Liver (tissue), 9 donors: ENCODE data around the gene FIS1. TPM values are rescaled to one million over a fixed set of nuclear protein-coding genes. Genes with fewer than 3 reads are reported as not detected.

Experiments
- DNase-seq: peaks from one replicate; pipeline ENCODE4 v3.0.0-alpha.2; 2017; ENCODE audit warnings: low spot score
- H3K27ac ChIP-seq, 2 donors: one replicate each; pipeline ENCODE4 v1.7.0; 2013; ENCODE audit warnings: inconsistent platforms in 2 of 2, low read length in 2 of 2, control low read depth in 1 of 2, low read depth in 1 of 2, mild to moderate bottlenecking in 1 of 2
- H3K27me3 ChIP-seq, 4 donors: one replicate each; pipeline versions ENCODE4 v1.6.1 to v1.7.0; 2013; ENCODE audit warnings: low read length in 3 of 4, inconsistent platforms in 1 of 4, mild to moderate bottlenecking in 1 of 4, moderate library complexity in 1 of 4; ENCODE audit not compliant: control insufficient read depth in 4 of 4, insufficient read depth in 4 of 4
- H3K36me3 ChIP-seq, 4 donors: one replicate each; pipeline versions ENCODE4 v1.6.1 to v1.7.0; 2013; ENCODE audit warnings: low read length in 3 of 4, mild to moderate bottlenecking in 3 of 4, low read depth in 1 of 4, moderate library complexity in 1 of 4; ENCODE audit not compliant: control insufficient read depth in 4 of 4, insufficient read depth in 3 of 4
- H3K4me1 ChIP-seq, 4 donors: one replicate each; pipeline versions ENCODE4 v1.6.1 to v1.7.0; 2013; ENCODE audit warnings: low read length in 3 of 4, mild to moderate bottlenecking in 3 of 4, moderate library complexity in 1 of 4; ENCODE audit not compliant: control insufficient read depth in 4 of 4, insufficient read depth in 4 of 4
- H3K4me3 ChIP-seq, 3 donors: one replicate each; pipeline versions ENCODE4 v1.6.1 to v1.7.0; 2013; ENCODE audit warnings: low read length in 3 of 3, control low read depth in 1 of 3, low read depth in 1 of 3, mild to moderate bottlenecking in 1 of 3
- H3K9ac ChIP-seq, 2 donors: one replicate each; pipeline ENCODE4 v1.7.0; 2013; ENCODE audit warnings: low read length in 2 of 2, mild to moderate bottlenecking in 2 of 2, moderate library complexity in 2 of 2, control low read depth in 1 of 2, low read depth in 1 of 2
- H3K9me3 ChIP-seq, 4 donors: one replicate each; pipeline versions ENCODE4 v1.6.1 to v1.7.0; 2013; ENCODE audit warnings: low read length in 3 of 4; ENCODE audit not compliant: control insufficient read depth in 4 of 4
- ATF3 ChIP-seq: IDR thresholded peaks from 2 replicates; pipeline ENCODE4 v1.6.1; 2016; ENCODE audit warnings: antibody characterized with exemption
- EGR1 ChIP-seq, 2 donors: IDR thresholded peaks; 2 replicates each; pipeline ENCODE4 v1.6.1; 2016 to 2018; ENCODE audit warnings: antibody characterized with exemption in 2 of 2, low read depth in 2 of 2
- FOXA1 ChIP-seq: IDR thresholded peaks from 2 replicates; pipeline ENCODE4 v1.6.1; 2016; ENCODE audit warnings: antibody characterized with exemption
- FOXA2 ChIP-seq: IDR thresholded peaks from 2 replicates; pipeline ENCODE4 v1.6.1; 2016; ENCODE audit warnings: antibody characterized with exemption
- HNF4G ChIP-seq: IDR thresholded peaks from 2 replicates; pipeline ENCODE4 v1.6.1; 2016; ENCODE audit warnings: antibody characterized with exemption
- JUND ChIP-seq, 2 donors: IDR thresholded peaks; 2 replicates each; pipeline ENCODE4 v1.6.1; 2016; ENCODE audit warnings: antibody characterized with exemption in 2 of 2
- MAX ChIP-seq: IDR thresholded peaks from 2 replicates; pipeline ENCODE4 v1.6.1; 2016; ENCODE audit warnings: antibody characterized with exemption
- NR2F2 ChIP-seq: IDR thresholded peaks from 2 replicates; pipeline ENCODE4 v1.6.1; 2016; ENCODE audit warnings: antibody characterized with exemption
- RAD21 ChIP-seq, 2 donors: IDR thresholded peaks; 2 replicates each; pipeline ENCODE4 v1.6.1; 2016; ENCODE audit warnings: antibody characterized with exemption in 2 of 2, mild to moderate bottlenecking in 2 of 2
- RXRA ChIP-seq, 2 donors: IDR thresholded peaks; 2 replicates each; pipeline ENCODE4 v1.6.1; 2017 to 2018; ENCODE audit warnings: antibody characterized with exemption in 2 of 2, mild to moderate bottlenecking in 1 of 2
- SP1 ChIP-seq: IDR thresholded peaks from 2 replicates; pipeline ENCODE4 v1.6.1; 2018; ENCODE audit warnings: antibody characterized with exemption, mild to moderate bottlenecking
- TAF1 ChIP-seq: conservative IDR thresholded peaks from 2 replicates; pipeline ENCODE4 v1.6.1; 2016; ENCODE audit warnings: antibody characterized with exemption, mild to moderate bottlenecking
- YY1 ChIP-seq: IDR thresholded peaks from 2 replicates; pipeline ENCODE4 v1.6.1; 2016; ENCODE audit warnings: antibody characterized with exemption, mild to moderate bottlenecking
- ZBTB33 ChIP-seq: IDR thresholded peaks from 2 replicates; pipeline ENCODE4 v1.6.1; 2016; ENCODE audit warnings: antibody characterized with exemption
- WGBS: extraction: QIAGEN DNeasy Blood & Tissue Kit; methylation state at CpG from one replicate; pipeline ENCODE4 v1.1.7; 2013; 5-methylcytosine and 5-hydroxymethylcytosine counted together
- polyA plus RNA-seq, 2 donors: library from polyadenylated mRNA; stranded (reverse) in 1 of 2; unstranded in 1 of 2; fragments of 200-250 nt in 1 of 2; fragments of >200 nt in 1 of 2; fragmentation: Nextera tagmentation in 1 of 2; extraction: Ambion mirVana in 1 of 2; gene quantifications; one replicate each; pipeline versions ENCODE4 v1.2.1 to v1.2.3, GENCODE V29; 2013 to 2015
- total RNA-seq, 2 donors: library from RNA; depleted of rRNA; stranded (reverse); fragments of >200 nt; gene quantifications; one replicate each; pipeline ENCODE4 v1.2.3, GENCODE V29; 2014
- TF ChIP-seq, protein P1 (sequence below): IDR thresholded peaks from 2 replicates; pipeline ENCODE4 v1.6.1; 2016; ENCODE audit warnings: antibody characterized with exemption, mild to moderate bottlenecking
- donor health status: healthy.
- donor health status: healthy.
- donor health status: healthy.
- donor health status: healthy.
- donor health status: healthy.

FIS1 gene
- total and polyA plus RNA-seq, 4 donors: 112 to 192 (median 155) TPM

GRCh38 chr7:101216001-101216859 is 28.7 kb downstream of the FIS1 start (continued):
- no peak for TF ChIP-seq FOXA1
- TF ChIP-seq JUND (IDR thresholded peaks at IDR 0.05): no peak
- no peak for TF ChIP-seq EGR1 (IDR thresholded peaks at IDR 0.05; ENCODE audit: low read depth in 2 of 2)
- no peak for TF ChIP-seq MAX
- no peak for TF ChIP-seq SP1
- no peak for TF ChIP-seq ATF3

DNA sequence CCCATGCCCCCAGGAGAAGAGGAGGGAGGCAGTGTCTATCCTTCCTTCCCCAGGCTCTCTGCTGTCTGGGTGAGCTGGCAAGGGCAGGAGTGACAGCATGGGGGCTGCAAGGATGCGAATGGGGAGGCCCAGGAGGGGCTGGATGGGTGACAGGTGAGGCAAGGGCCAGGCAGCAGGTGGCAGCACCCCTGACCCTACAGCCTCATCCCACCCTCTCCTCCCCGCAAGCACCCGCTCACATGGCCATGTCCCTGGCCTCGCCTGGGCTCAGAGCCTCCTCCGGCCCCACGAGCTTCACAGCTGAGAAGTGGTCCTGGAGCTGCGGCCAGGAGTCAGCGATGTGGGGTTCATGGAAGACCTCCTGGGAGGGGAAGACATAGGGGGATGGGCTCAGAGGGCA is 32.9 kb downstream of the FIS1 start:
- H3K27me3 ChIP-seq: no peaks in the 10 kb centered on the region
- peaks cover 6 to 20% (median 14%) of the 10 kb centered on the region in 4 donors for H3K4me1 ChIP-seq
- no peak for DNase-seq
- no peaks in the 10 kb centered on the region for H3K9me3 ChIP-seq
- peaks cover 12 to 39% (median 21%) of the 10 kb centered on the region in 4 donors for H3K36me3 ChIP-seq
- H3K4me3 ChIP-seq: no peak overlapping the region
- no peak overlapping the region for H3K9ac ChIP-seq
- WGBS: 92% methylated on average over 8 of the region's 8 CpGs
- TF ChIP-seq HNF4G (no peak), RXRA (IDR thresholded peaks at IDR 0.05) (no peak), SP1 (no peak), EGR1 (IDR thresholded peaks at IDR 0.05; ENCODE audit: low read depth in 2 of 2) (no peak), ATF3 (no peak), RAD21 (IDR thresholded peaks at IDR 0.05) (no peak), MAX (no peak), FOXA2 (no peak), TAF1 (no peak), FOXA1 (no peak), JUND (IDR thresholded peaks at IDR 0.05) (no peak), NR2F2 (no peak), YY1 (no peak), ZBTB33 (no peak)
- TF ChIP-seq, protein P1, sequence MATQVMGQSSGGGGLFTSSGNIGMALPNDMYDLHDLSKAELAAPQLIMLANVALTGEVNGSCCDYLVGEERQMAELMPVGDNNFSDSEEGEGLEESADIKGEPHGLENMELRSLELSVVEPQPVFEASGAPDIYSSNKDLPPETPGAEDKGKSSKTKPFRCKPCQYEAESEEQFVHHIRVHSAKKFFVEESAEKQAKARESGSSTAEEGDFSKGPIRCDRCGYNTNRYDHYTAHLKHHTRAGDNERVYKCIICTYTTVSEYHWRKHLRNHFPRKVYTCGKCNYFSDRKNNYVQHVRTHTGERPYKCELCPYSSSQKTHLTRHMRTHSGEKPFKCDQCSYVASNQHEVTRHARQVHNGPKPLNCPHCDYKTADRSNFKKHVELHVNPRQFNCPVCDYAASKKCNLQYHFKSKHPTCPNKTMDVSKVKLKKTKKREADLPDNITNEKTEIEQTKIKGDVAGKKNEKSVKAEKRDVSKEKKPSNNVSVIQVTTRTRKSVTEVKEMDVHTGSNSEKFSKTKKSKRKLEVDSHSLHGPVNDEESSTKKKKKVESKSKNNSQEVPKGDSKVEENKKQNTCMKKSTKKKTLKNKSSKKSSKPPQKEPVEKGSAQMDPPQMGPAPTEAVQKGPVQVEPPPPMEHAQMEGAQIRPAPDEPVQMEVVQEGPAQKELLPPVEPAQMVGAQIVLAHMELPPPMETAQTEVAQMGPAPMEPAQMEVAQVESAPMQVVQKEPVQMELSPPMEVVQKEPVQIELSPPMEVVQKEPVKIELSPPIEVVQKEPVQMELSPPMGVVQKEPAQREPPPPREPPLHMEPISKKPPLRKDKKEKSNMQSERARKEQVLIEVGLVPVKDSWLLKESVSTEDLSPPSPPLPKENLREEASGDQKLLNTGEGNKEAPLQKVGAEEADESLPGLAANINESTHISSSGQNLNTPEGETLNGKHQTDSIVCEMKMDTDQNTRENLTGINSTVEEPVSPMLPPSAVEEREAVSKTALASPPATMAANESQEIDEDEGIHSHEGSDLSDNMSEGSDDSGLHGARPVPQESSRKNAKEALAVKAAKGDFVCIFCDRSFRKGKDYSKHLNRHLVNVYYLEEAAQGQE: no peak
- no peak overlapping the region for H3K27ac ChIP-seq
